Measurements from ENCODE around the gene RBMS3.

The RBMS3 gene

DNA sequence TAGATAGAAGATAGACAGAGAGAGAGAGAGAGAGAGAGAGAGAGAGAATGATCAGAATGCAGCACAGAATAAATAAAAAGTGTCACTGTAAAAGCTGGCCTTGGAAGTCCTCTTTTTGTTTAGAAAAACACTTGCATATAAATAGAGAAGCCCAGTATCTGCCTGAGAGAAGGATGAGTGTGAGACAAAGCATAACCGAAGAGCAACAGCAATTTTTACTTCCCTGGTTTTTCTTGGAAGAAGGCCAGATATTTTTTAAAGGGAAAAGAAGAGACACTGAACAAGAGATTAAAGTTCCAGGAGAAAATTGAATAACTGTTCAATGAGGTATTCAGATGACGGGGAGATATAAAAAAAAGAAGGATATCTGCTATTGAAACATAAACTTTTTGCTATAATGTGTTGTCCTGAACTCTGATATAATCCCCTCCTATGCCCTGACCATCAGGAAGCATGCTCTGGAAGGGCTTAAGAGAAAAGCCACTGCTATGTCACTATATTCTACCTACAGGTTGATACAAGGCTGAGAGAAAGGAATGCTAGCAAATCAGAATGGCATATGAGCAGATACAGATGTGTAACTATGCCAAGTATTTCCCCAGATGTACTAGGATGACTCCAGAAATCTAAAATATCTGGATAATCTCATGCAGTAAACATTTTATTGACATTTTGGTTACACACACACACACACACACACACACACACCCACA lies 358.9 kb downstream of the RBMS3 start:
- TF ChIP-seq, protein P1, sequence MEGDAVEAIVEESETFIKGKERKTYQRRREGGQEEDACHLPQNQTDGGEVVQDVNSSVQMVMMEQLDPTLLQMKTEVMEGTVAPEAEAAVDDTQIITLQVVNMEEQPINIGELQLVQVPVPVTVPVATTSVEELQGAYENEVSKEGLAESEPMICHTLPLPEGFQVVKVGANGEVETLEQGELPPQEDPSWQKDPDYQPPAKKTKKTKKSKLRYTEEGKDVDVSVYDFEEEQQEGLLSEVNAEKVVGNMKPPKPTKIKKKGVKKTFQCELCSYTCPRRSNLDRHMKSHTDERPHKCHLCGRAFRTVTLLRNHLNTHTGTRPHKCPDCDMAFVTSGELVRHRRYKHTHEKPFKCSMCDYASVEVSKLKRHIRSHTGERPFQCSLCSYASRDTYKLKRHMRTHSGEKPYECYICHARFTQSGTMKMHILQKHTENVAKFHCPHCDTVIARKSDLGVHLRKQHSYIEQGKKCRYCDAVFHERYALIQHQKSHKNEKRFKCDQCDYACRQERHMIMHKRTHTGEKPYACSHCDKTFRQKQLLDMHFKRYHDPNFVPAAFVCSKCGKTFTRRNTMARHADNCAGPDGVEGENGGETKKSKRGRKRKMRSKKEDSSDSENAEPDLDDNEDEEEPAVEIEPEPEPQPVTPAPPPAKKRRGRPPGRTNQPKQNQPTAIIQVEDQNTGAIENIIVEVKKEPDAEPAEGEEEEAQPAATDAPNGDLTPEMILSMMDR (IDR thresholded peaks at IDR 0.05; ENCODE audit: borderline replicate concordance, insufficient read depth, low read depth, low read length), result no peak

DNA sequence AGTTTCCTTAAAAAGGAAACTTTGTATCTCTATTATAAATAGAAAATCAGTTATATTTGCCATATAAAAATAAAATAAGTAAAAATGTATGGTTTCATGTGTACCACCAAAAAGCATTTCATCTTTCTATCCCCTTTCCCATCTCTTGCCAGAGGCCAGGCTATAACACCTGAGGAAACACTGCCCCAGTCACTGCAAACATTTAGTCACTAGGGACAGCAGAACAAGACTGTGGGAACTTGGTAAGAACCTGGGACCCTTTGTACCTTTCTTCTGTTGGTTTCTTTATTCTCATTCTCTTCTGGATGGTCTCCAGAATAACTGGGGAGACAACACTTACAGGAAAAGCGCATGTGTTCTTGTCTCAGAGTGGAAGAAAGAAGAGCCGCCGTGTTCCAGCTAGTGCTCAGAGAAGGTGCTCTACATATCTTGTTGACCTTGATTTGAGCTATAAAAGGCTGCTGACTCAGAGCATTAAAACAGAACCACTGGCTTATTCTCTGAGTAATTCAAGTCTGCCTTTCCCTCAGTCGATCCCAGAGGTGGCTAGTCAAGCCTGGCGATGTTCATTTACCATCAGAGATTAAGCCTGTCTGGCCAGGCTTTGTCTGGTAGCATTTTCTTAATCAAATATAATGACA lies 361.6 kb downstream of the RBMS3 start:
- no peak overlapping the region for H3K4me3 ChIP-seq (ENCODE audit: low read depth, low read length)
- TF ChIP-seq, protein P1 (IDR thresholded peaks at IDR 0.05; ENCODE audit: borderline replicate concordance, insufficient read depth, low read depth, low read length), result no peak

More for the DNA sequence above, 358.9 kb downstream of the RBMS3 start:
- no peak overlapping the region for H3K4me3 ChIP-seq (ENCODE audit: low read depth, low read length)

DNA sequence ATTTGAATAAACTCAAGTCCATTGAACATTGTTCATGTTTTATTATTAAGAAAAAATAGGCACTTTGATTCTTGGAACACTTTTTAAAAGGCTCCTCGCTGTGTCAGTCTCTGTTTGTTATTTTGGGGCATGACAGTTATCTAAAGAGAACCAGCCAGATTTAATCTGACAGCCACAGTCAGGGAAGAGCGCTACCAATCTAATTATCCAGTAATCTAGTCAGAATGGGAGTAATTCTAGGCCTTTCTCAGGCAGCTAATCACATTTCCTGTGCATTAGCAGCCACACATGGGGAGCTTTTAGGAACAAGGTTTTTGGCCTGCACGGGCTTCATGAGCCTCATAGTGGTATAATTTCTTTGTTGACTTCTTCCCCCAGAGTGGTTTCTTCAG lies 362.2 kb downstream of the RBMS3 start:
- no peak overlapping the region for H3K4me3 ChIP-seq (ENCODE audit: low read depth, low read length)
- TF ChIP-seq, protein P1 (IDR thresholded peaks at IDR 0.05; ENCODE audit: borderline replicate concordance, insufficient read depth, low read depth, low read length), result no peak

DNA sequence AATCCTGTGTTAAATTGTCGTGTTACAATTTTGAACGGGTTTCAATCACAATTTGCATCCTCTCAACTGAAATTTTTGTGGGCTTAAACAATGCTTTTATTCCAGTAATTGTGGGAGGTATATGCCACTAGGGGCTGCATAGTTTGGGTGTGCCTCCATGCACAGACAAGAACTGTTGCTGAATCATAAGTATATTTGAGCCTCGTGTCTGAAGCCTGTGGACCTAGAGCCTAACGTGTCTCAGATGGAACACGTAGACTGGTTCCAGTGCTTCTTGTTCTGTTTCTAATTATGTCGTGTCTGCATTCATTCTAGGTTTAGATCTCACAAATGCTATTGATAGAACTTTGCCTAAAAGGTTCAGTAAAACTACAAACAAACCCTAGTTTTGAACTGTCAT lies 363.4 kb downstream of the RBMS3 start:
- H3K4me3 ChIP-seq (ENCODE audit: low read depth, low read length), result no peak overlapping the region
- TF ChIP-seq, protein P1 (IDR thresholded peaks at IDR 0.05; ENCODE audit: borderline replicate concordance, insufficient read depth, low read depth, low read length), result no peak

DNA sequence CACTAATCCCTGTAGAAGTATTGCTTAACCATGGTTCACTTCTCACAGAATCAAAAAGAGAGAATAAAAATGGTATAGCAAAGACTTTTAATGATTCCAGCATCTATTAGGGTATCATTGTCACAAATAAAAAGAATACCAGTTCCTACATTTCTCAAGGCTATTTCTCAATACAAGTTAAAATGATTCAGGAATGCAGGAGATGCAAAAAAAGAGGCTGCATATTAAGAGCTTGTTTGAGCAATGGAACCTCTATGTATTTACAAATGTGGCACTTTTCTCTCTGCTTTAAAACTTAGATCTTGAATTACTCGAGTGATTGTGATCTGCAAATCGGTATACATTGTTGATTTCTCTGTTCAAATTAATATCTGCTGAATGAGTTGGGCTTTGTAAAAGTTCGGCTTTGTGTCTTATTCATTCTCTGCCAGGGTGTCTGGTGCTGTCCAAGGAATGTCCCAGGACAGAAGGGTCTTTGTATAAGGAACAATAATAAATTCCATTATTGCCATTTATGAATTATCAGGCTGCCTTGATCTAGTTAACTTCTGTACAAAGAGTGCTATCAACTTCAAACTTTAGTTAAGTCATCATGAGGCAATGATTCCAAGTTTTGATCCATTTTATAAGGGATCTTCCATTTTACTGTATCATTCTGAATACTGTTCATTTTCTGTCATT lies 364.2 kb downstream of the RBMS3 start:
- H3K4me3 ChIP-seq (ENCODE audit: low read depth, low read length), result no peak overlapping the region

DNA sequence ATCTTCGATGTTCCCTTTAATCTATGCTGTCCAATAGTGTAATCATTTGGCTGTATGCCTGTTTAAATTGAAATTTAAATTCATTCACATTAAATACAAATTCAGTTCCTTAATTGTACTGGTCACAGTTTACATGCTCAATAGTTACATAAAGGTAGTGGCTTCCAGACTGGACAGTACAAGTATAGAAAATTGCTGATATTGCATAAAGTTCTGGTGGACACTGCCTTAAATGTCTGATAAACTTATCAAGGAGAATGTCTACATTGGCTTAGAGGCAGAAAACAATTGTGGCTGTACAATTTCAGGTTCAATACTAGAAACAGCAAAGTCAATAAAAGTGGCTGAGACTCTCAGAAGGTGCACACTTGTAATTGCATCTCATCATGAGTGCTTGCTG lies 365.2 kb downstream of the RBMS3 start:
- TF ChIP-seq, protein P1 (IDR thresholded peaks at IDR 0.05; ENCODE audit: borderline replicate concordance, insufficient read depth, low read depth, low read length), result no peak
- H3K4me3 ChIP-seq (ENCODE audit: low read depth, low read length), result no peak overlapping the region

More for the DNA sequence above, 364.2 kb downstream of the RBMS3 start:
- TF ChIP-seq, protein P1 (IDR thresholded peaks at IDR 0.05; ENCODE audit: borderline replicate concordance, insufficient read depth, low read depth, low read length), result no peak

All from GM12875 (cell line).